NOMO-1 treated with dmso at 0.1 percent for 144 hours (cell line): ENCODE measurements around the gene PGAP3.

Experiments used
- DNase-seq: peaks from one replicate; lab custom pipeline; 2025; ENCODE audit not compliant: unreplicated experiment; lab: John Stamatoyannopoulos, UW

PGAP3 gene

GRCh38 chr17:39624313-39624712 lies 63.5 kb downstream of the PGAP3 start:
- no peak for DNase-seq

GRCh38 chr17:39623356-39623950 lies 64.4 kb downstream of the PGAP3 start:
- peak; percentile 60 for DNase-seq

GRCh38 chr17:39622380-39623006 lies 65.4 kb downstream of the PGAP3 start:
- no peak for DNase-seq

GRCh38 chr17:39621523-39622379 lies 66.1 kb downstream of the PGAP3 start:
- peak; percentile 40 for DNase-seq
